Osteocyte (in vitro differentiated cells): Measurements from ENCODE around the gene CYP2C19. TPM values are rescaled to one million over a fixed set of nuclear protein-coding genes. Genes with fewer than 3 reads are reported as not detected.
"Not testable (repeated sequence)": the region's sequence is repeated elsewhere in the genome, so short reads cannot be mapped to it uniquely, and the experiment has no call there.

ENCODE experiments used
- DNase-seq: peaks from one replicate; pipeline ENCODE4 v3.0.0; 2021; ENCODE audit warnings: mixed read lengths; ENCODE audit not compliant: unreplicated experiment; ENCODE audit errors: extremely low spot score
- H3K27ac Mint-ChIP-seq: one replicate; pipeline ENCODE4 v1.8.0; 2021; ENCODE audit warnings: mild to moderate bottlenecking, mixed read lengths; ENCODE audit not compliant: unreplicated experiment
- H3K27me3 Mint-ChIP-seq: one replicate; pipeline ENCODE4 v1.8.0; 2021; ENCODE audit warnings: mixed read lengths; ENCODE audit not compliant: unreplicated experiment
- H3K36me3 Mint-ChIP-seq: one replicate; pipeline ENCODE4 v1.8.0; 2021; ENCODE audit warnings: mixed read lengths; ENCODE audit not compliant: unreplicated experiment
- H3K4me1 Mint-ChIP-seq: one replicate; pipeline ENCODE4 v1.8.0; 2021; ENCODE audit warnings: mixed read lengths; ENCODE audit not compliant: unreplicated experiment
- H3K4me3 Mint-ChIP-seq: one replicate; pipeline ENCODE4 v1.8.0; 2021; ENCODE audit warnings: mild to moderate bottlenecking, moderate library complexity, mixed read lengths; ENCODE audit not compliant: unreplicated experiment
- H3K9me3 Mint-ChIP-seq: one replicate; pipeline ENCODE4 v1.8.0; 2021; ENCODE audit warnings: mixed read lengths; ENCODE audit not compliant: unreplicated experiment
- total RNA-seq: library from RNA; stranded (reverse); gene quantifications from 2 replicates; pipeline ENCODE4 v1.2.1, GENCODE V29; 2021
- TF ChIP-seq, protein P1 (sequence below): fragments of 200-600 bp; sonication (generic); IDR thresholded peaks from 2 replicates; pipeline ENCODE4 v1.5.0; 2021; ENCODE audit warnings: antibody characterized with exemption, mild to moderate bottlenecking, moderate library complexity

The CYP2C19 gene
- total RNA-seq, 1 donor from 2014 or later, result not detected

DNA sequence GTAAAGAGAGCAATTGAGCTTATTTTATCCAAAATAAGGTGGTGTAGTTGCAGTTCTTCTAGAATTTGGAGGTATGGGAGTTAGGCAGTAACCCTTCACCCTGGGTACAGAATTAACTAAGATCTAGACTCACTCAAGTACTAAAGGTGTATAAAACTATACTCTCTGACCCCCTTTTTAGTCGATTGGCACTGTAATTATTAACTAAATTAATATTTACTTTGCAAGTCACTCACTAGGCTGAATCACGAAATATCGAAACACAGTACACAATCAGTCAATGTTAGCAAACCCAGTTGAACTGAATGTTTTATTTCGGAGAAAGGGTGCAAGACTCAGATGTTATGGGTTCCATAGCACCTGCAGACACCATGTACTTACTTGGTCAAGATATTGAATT, 14.6 kb upstream of the CYP2C19 start:
- Mint-ChIP-seq H3K27ac (no peak overlapping the region), H3K4me1 (no peaks in the 10 kb centered on the region), H3K27me3 (no peaks in the 10 kb centered on the region), H3K36me3 (no peaks in the 10 kb centered on the region), H3K9me3 (peaks cover 12% of the 10 kb centered on the region), H3K4me3 (no peak overlapping the region)
- TF ChIP-seq, protein P1, sequence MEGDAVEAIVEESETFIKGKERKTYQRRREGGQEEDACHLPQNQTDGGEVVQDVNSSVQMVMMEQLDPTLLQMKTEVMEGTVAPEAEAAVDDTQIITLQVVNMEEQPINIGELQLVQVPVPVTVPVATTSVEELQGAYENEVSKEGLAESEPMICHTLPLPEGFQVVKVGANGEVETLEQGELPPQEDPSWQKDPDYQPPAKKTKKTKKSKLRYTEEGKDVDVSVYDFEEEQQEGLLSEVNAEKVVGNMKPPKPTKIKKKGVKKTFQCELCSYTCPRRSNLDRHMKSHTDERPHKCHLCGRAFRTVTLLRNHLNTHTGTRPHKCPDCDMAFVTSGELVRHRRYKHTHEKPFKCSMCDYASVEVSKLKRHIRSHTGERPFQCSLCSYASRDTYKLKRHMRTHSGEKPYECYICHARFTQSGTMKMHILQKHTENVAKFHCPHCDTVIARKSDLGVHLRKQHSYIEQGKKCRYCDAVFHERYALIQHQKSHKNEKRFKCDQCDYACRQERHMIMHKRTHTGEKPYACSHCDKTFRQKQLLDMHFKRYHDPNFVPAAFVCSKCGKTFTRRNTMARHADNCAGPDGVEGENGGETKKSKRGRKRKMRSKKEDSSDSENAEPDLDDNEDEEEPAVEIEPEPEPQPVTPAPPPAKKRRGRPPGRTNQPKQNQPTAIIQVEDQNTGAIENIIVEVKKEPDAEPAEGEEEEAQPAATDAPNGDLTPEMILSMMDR, result no peak
- DNase-seq, result no peak

DNA sequence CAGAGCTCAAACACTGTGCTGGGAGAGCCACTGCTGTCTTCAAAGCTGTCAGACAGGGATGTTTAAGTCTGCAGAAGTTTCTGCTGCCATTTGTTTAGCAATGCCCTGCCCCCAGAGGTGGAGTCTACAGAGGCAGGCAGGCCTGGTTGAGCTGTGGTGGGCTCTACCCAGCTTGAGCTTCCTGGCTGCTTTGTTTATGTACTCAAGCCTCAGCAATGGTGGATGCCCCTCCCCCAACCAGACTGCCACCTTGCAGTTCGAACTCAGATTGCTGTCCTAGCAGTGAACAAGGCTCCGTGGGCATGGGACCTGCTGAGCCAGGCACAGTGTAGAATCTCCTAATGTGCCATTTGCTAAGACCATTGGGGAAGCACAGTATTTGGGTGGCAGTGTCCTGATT, 4.6 kb upstream of the CYP2C19 start:
- H3K4me3 Mint-ChIP-seq, result no peak overlapping the region

DNA sequence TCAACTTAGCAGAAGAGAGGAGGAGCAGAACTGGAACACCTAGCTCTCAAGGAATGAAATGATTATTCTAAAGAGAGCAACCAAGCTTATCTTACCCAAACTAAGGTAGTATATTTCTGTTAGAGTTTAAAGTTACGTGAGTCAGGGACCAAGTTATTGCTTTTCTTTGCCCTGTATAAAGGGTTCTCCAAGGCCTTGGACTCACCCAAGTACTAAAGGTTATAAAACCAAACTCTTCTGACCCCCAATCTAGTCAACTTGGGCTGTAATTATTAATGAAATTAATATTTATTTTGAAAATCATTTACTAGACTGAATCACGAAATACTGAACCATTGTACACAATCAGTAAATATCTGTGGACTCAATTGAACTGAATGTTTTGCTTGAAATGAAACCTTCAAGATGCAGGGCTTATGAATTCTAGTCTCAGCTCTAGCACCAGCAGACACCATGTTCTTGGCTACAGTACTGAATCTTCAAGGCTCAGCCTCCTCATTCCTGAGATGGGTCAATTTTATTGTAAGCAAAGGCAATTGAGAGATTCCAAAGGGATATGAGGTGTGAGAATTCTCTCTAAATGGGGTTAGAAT, 1.8 kb upstream of the CYP2C19 start:
- Mint-ChIP-seq H3K4me1 (no peaks in the 10 kb centered on the region), H3K9me3 (no peaks in the 10 kb centered on the region), H3K27me3 (no peaks in the 10 kb centered on the region), H3K36me3 (no peaks in the 10 kb centered on the region), H3K27ac (no peak overlapping the region), H3K4me3 (no peak overlapping the region)
- DNase-seq, result no peak
- TF ChIP-seq, protein P1, result no peak

More for the DNA sequence above, 4.6 kb upstream of the CYP2C19 start:
- no peak for DNase-seq
- Mint-ChIP-seq H3K27ac (no peak overlapping the region), H3K9me3 (no peaks in the 10 kb centered on the region), H3K36me3 (no peaks in the 10 kb centered on the region), H3K27me3 (no peaks in the 10 kb centered on the region), H3K4me1 (no peaks in the 10 kb centered on the region)
- TF ChIP-seq, protein P1, result no peak

DNA sequence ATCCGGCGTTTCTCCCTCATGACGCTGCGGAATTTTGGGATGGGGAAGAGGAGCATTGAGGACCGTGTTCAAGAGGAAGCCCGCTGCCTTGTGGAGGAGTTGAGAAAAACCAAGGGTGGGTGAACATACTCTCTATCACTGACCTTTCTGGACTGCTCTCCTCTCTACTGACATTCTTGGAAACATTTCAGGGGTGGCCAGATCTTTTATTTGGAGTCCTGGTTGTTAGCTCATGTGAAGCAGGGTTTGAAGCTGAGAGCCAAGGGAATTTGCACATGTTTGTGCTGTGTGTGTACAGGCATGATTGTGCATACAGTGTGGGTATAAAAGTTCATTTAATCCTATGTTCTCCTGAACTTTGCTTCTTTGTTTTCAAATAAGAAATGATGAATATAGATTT, 12.9 kb downstream of the CYP2C19 start:
- not testable (repeated sequence) for H3K9me3 Mint-ChIP-seq, H3K4me3 Mint-ChIP-seq, DNase-seq, H3K36me3 Mint-ChIP-seq, H3K27ac Mint-ChIP-seq, H3K27me3 Mint-ChIP-seq, H3K4me1 Mint-ChIP-seq

DNA sequence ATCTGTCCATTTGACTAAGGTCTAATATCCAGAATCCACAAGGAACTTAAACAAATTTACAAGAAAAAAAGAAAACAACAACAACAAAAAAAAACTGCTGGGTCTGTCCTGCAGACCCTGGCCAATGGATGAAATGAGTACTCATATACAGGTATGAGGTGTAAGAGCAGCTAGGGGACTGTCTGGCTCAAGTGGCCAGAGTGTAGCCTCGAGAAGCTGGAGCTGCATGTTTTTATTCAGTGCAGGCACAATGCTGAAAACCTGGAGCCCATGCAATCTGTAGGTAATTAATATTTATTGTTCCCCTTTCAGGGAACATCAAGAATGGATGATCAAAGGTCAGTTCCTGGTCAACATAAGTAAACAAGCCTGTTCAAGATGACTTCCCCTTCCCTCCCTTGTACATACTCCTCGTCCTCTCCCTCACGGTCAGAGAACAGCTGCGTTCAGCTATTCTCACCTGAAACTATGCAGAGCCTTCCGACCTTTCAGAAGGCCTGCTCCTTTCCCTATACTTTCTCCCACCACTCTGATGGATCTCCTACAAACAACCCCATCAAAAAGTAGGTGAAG, 15.5 kb downstream of the CYP2C19 start:
- H3K9me3 Mint-ChIP-seq, result no peaks in the 10 kb centered on the region
- H3K27ac Mint-ChIP-seq, result no peak overlapping the region
- no peaks in the 10 kb centered on the region for H3K4me1 Mint-ChIP-seq
- no peak overlapping the region for H3K4me3 Mint-ChIP-seq
- no peaks in the 10 kb centered on the region for H3K36me3 Mint-ChIP-seq
- no peaks in the 10 kb centered on the region for H3K27me3 Mint-ChIP-seq
- DNase-seq, result no peak
- TF ChIP-seq, protein P1, result no peak
